ENCODE data around the gene COA8.

The COA8 gene

DNA sequence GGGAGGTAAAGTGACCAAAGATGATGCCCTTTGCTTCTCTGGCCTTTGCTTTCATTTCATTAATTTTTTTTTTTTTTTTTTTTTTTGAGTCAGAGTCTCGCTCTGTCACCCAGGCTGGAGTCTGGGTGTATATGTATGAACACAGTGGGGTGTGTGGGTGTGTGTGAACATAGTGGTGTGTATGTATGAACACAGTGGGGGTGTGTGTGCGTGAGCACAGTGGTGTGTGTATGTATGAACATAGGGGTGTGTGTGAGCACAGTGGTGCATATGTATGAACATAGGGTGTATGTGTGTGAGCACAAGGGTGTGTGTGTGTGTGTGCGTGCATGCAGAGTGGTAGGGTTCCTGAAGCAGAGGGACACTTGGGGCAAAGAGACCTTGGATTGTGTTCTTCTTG is 75.8 kb downstream of the COA8 start:
- H3K4me3 ChIP-seq (ENCODE audit: low read depth in 1 of 2, low read length in 2 of 2), result no peak overlapping the region
- H3K27me3 ChIP-seq (ENCODE audit: low read depth, low read length), result no peaks in the 10 kb centered on the region
- H3K9me3 ChIP-seq (ENCODE audit: control insufficient read depth in 1 of 2, low read length in 2 of 2), result no peaks in the 10 kb centered on the region
- no peak overlapping the region for H3K27ac ChIP-seq (ENCODE audit: low read length)
- H3K4me1 ChIP-seq (ENCODE audit: control insufficient read depth in 1 of 2, insufficient read depth in 2 of 2, low read length in 2 of 2), result peaks cover 7 to 18% of the 10 kb centered on the region in 2 donors
- peaks cover 0 to 9% of the 10 kb centered on the region in 2 donors for H3K36me3 ChIP-seq (ENCODE audit: control insufficient read depth in 1 of 2, insufficient read depth in 2 of 2, low read length in 2 of 2)

Measured in muscle layer of duodenum (tissue), 2 donors.